HFFc6 (cell line): ENCODE results near the gene TCF25. TPM values are rescaled to one million over a fixed set of nuclear protein-coding genes. Genes with fewer than 3 reads are reported as not detected.

ENCODE experiments used
- DNase-seq: peaks from one replicate; pipeline ENCODE4 v3.0.0-alpha.2; 2018
- H3K27ac Mint-ChIP-seq: 2 replicates; pipeline ENCODE4 v1.8.0; 2020; ENCODE audit warnings: mild to moderate bottlenecking, mixed read lengths
- H3K27me3 Mint-ChIP-seq: 2 replicates; pipeline ENCODE4 v1.8.0; 2021; ENCODE audit warnings: mild to moderate bottlenecking, moderate library complexity, mixed read lengths; ENCODE audit not compliant: insufficient read depth
- H3K36me3 Mint-ChIP-seq: 2 replicates; pipeline ENCODE4 v1.8.0; 2021; ENCODE audit warnings: low read depth, mixed read lengths
- H3K4me1 Mint-ChIP-seq: 2 replicates; pipeline ENCODE4 v1.8.0; 2020; ENCODE audit warnings: low read depth, mixed read lengths
- H3K4me3 Mint-ChIP-seq: 2 replicates; pipeline ENCODE4 v1.8.0; 2020; ENCODE audit warnings: mild to moderate bottlenecking, moderate library complexity, mixed read lengths
- H3K9me3 Mint-ChIP-seq: 2 replicates; pipeline ENCODE4 v1.8.0; 2020; ENCODE audit warnings: mild to moderate bottlenecking, mixed read lengths
- total RNA-seq, 6 experiments: library from RNA; stranded (reverse); fragmentation: NEBNext Ultra II Directional; extraction: Animal tissue kit (Norgen Biotek cat#: 25700); gene quantifications; 2 replicates in 1 of 6; 3 replicates in 5 of 6; pipeline ENCODE4 v1.2.3, GENCODE V29; 2021
- TF ChIP-seq, protein P1 (sequence below): fragments of 200-600 bp; sonication (generic); IDR thresholded peaks from 2 replicates; pipeline ENCODE4 v1.5.0; 2021; ENCODE audit warnings: antibody characterized with exemption, mild to moderate bottlenecking

The TCF25 gene
- total RNA-seq, 6 experiments from 2014 or later: 157 to 202 (median 170) TPM

DNA sequence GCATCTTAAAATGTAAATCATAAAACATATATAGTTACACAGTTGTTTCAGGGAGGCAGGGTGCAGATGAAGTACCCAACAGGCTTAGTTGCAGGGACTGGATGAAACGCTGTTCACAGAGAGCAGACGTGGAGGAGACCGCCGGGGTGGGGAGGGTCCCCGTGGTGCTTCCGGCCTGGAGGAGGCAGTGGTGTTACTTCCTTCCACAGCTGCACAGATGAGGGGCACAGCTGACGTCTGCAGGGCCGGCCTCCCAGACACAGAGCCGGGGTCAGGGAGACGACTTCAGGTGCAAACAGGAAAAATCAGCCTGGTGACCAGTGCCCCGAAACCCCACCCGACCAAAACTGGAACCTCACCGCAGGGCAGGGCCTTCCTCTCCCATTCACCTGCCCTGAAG is 28.0 kb upstream of the TCF25 start:
- Mint-ChIP-seq H3K4me1 (peaks cover 11% of the 10 kb centered on the region), H3K9me3 (no peaks in the 10 kb centered on the region), H3K36me3 (no peaks in the 10 kb centered on the region), H3K27ac (no peak overlapping the region), H3K4me3 (no peak overlapping the region), H3K27me3 (no peaks in the 10 kb centered on the region; the same call in 1 of the 2 replicates)
- no peak for DNase-seq
- TF ChIP-seq, protein P1, sequence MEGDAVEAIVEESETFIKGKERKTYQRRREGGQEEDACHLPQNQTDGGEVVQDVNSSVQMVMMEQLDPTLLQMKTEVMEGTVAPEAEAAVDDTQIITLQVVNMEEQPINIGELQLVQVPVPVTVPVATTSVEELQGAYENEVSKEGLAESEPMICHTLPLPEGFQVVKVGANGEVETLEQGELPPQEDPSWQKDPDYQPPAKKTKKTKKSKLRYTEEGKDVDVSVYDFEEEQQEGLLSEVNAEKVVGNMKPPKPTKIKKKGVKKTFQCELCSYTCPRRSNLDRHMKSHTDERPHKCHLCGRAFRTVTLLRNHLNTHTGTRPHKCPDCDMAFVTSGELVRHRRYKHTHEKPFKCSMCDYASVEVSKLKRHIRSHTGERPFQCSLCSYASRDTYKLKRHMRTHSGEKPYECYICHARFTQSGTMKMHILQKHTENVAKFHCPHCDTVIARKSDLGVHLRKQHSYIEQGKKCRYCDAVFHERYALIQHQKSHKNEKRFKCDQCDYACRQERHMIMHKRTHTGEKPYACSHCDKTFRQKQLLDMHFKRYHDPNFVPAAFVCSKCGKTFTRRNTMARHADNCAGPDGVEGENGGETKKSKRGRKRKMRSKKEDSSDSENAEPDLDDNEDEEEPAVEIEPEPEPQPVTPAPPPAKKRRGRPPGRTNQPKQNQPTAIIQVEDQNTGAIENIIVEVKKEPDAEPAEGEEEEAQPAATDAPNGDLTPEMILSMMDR: no peak

DNA sequence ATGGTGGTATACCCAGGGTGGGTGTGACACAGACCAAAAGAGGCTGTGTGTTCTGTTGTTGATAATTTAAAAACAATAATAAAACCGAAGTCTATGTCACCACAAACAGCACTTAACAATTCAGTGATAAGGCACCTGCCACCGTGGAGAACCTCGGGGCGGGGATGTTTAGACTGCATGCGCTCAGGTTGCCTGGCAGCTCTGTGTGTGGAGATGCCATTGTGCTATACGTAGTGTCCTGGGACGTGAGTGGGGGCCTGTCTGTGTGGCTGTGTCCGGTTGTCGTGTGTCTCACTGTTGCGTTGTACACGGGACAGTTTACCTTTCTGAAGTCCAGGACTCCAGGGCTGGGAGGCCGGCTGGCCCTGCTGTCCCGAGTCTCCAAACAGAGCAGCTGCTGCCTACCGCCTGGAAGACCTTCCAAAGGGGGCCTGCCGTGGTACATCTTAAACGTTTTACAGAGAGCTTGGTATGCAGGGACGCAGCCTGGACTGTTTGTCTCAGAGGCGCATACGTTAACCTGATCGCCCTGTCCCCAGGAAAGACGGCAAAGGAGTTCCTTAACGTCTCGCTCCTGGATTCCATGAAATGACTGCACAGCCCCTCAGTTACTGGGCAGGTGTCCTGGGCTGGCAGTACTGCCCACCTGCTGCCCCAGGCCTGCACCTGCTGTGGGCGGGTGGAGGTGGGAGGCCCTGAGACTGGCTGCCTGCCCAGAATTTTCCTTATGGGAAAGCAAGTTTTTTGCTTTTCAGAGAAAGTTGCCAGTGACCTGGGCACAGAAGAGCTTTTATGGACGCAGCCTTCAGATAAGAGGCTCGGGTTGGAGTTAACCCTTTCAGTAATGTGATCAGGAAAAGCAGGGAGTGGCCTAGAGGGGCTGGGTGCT is 26.1 kb upstream of the TCF25 start:
- Mint-ChIP-seq H3K36me3 (no peaks in the 10 kb centered on the region), H3K4me3 (no peak overlapping the region), H3K27ac (no peak overlapping the region), H3K27me3 (no peaks in the 10 kb centered on the region; the same call in 1 of the 2 replicates), H3K9me3 (no peaks in the 10 kb centered on the region), H3K4me1 (peaks cover 11% of the 10 kb centered on the region)
- TF ChIP-seq, protein P1: no peak
- no peak for DNase-seq

DNA sequence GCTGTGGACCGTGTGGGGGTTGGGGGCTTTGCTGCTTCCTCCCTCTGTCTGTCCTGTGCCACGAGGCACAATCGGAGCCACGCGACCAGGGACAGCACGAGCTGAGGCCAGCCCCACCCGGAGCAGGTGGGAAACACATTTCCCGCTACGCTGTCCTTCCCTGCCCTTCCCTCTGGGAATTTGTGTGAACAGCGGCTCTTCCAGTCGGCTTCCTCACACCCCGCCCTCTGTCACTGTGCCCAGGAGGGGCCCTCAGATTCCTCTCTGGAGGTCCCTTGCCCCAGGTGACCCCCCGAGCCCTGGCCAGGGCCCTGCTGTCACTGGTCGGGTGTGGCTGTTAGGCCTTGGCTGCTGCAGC is 25.5 kb upstream of the TCF25 start:
- no peak overlapping the region for H3K4me3 Mint-ChIP-seq
- no peaks in the 10 kb centered on the region for H3K9me3 Mint-ChIP-seq
- no peak overlapping the region for H3K27ac Mint-ChIP-seq
- no peaks in the 10 kb centered on the region for H3K36me3 Mint-ChIP-seq
- H3K4me1 Mint-ChIP-seq: peaks cover 5% of the 10 kb centered on the region
- TF ChIP-seq, protein P1: no peak
- H3K27me3 Mint-ChIP-seq: no peaks in the 10 kb centered on the region; the same call in 1 of the 2 replicates
- no peak for DNase-seq

GRCh38 chr16:89848974-89849373 is 24.4 kb upstream of the TCF25 start:
- no peak overlapping the region for H3K4me3 Mint-ChIP-seq
- TF ChIP-seq, protein P1: no peak
- H3K27me3 Mint-ChIP-seq: peaks cover 2% of the 10 kb centered on the region; the same call in 1 of the 2 replicates
- no peaks in the 10 kb centered on the region for H3K4me1 Mint-ChIP-seq
- H3K9me3 Mint-ChIP-seq: no peaks in the 10 kb centered on the region
- H3K27ac Mint-ChIP-seq: no peak overlapping the region
- DNase-seq: no peak
- H3K36me3 Mint-ChIP-seq: no peaks in the 10 kb centered on the region

DNA sequence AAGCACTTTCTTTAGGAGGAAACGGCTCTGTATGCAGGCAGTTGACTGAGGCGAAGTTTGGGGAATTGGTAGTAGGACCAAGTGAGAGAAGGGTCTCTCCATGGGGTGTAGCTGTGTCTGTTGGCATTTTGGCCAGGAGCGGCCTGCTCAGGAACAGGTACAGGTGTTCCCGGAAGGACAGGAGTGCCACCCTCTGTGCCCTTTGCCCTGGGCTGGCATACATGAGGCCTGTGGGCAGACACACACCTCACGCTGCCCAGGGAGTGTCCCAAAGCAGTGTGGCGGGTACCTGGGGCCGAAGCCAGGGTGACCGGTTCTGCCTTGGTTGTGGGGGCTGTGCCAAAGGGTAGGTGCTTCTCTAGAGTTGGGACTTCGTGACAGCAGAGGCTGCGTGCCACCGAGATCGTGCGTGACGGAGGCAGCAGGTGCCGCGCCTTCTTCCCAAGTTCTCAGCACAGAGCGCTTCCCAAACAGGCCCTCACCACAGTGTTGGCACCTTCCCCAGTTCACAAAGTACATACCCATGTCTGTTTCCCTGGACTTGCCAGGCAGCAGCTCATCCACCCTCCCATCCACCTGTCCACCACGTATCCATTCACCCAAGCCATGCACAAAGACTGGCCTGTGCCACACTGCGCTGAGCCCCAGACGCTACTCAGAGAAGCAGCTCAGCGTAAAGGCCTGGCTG is 19.9 kb upstream of the TCF25 start:
- no peak for DNase-seq
- Mint-ChIP-seq H3K4me3 (no peak overlapping the region), H3K9me3 (no peaks in the 10 kb centered on the region), H3K36me3 (no peaks in the 10 kb centered on the region), H3K4me1 (no peaks in the 10 kb centered on the region), H3K27ac (no peak overlapping the region), H3K27me3 (peaks cover 2% of the 10 kb centered on the region; the same call in 1 of the 2 replicates)
- TF ChIP-seq, protein P1: no peak
